NCI-H187 treated with DMSO at 0.1 percent for 48 hours (cell line): ENCODE data around the gene IL17A.
"Not testable (repeated sequence)": the region's sequence is repeated elsewhere in the genome, so short reads cannot be mapped to it uniquely, and the experiment has no call there.

ENCODE experiments used
- DNase-seq: peaks from one replicate; lab custom pipeline; 2025; lab: John Stamatoyannopoulos, UW

IL17A gene

DNA sequence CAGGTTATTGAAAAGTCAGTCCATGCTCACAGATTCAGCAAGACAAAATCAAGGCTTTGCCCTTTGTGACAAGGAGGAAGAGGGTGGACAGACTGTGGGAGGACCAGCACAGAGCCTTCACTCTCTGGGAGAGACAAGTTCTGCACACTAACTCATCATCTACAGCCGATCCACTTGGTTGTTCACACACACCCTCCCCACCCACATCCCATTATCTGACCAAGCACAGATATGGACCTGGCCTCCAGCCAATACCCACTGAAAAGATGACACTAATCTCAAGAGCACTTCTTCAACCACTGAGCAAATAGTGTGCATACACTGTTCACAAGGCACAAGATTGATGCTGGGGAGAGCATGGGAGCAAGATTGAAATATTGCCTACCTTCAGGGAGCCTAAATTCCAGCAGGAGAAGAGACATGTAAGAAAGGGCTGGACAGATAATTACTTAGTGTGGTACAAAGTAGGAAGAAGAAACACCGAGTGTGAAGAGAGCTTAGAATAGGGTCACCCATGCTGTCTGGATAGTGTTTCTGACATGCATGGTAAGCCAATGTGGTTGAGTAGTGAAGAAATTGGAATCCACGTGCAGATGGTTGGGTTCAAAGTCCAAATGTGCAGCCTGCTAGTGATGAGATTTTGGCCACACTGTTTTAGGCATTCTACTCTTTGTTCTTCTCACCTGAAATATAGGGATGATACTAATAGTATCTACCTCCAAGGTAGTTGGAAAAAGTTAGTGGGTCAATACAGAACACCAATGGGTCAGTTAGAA lies 21.7 kb upstream of the IL17A start:
- no peak for DNase-seq

DNA sequence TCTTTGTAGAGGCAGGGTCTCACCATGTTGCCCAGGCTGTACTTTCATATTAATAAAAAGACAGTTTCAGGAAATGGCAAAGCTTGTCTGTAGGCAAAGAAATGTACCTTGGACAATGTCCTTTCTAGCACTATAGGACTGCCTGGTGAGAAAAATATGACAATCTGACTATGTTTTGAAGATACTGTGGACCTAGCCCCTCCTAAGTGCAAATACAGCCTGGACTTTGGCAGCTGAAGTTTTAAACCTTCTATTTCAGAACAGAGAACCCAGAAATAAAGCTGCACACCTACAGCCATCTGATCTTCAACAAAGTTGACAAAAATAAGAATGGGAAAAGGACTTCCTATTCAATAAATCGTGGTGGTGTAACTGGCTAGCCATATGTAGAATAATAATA lies 18.9 kb upstream of the IL17A start:
- DNase-seq: no peak

DNA sequence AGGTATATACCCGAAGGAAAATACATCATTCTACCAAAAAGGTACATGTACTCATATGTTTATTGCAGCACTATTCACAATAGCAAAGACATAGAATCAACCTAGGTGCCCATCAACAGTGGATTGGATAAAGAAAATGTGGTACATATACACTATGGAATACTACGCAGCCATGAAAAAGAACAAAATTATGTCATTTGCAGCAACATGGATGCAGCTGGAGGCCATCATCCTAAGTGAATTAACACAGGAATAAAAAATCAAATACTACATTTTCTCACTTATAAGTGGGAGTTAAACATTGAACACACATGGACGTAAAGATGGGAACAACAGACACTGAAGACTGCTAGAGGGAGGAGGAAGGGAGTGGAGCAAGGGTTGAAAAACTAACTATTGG lies 17.8 kb upstream of the IL17A start:
- not testable (repeated sequence) for DNase-seq

DNA sequence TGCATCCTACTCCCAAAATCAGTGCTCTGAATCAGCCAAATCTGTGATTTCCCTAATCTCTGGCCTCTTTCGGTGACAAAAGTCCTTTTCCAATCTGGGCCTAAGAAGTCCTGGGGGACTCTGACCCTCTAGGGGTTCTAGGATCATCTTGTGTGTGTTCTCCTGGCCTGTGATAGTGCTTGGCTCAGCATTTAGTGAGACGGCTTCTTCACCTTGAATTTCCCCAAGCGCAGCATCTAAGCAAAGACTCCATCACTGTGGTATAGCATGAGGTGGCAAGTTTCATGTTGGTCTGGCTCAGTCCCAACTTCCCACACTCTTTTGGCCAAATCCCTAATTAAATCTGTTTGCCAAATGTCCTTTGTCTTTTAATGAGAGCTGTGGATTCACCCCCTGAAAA lies 12.1 kb upstream of the IL17A start:
- DNase-seq: no peak

DNA sequence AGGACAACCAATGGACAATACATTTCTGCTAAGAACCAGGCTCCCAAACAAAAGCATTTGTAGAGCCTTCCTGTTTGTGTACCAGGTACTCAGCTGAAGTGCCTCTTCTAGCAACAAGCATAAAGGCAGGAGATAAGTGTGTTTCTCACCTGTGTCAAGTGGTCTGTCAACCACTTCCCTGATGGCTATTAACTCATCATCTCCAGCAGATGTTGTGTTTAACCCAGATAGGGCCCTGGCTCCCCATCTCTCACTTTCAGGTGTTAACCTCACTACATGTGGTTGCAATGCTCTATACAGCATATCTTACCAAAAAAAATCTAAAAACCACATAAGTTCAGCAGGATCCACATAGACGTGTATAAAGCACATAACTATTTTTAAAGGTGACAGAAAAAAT lies 9.6 kb upstream of the IL17A start:
- DNase-seq: peak; percentile 92

DNA sequence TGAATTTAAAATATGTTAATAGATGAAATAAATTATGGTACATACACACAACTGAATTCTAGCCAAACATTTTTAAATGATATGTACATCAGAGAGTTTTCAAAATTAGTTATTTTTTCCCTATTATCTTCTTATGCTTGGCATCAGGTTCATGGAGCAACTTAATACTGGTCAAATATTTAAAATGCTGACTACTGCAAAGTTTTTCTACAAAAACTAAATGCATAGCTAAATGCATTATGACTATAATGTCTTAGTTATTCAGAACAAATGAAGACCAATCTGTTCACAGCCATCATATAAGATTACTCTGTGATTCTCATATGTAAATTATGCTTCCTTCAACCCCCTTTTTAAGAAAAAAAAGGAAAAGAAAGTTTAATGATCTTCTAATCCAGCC lies 8.2 kb upstream of the IL17A start:
- no peak for DNase-seq

DNA sequence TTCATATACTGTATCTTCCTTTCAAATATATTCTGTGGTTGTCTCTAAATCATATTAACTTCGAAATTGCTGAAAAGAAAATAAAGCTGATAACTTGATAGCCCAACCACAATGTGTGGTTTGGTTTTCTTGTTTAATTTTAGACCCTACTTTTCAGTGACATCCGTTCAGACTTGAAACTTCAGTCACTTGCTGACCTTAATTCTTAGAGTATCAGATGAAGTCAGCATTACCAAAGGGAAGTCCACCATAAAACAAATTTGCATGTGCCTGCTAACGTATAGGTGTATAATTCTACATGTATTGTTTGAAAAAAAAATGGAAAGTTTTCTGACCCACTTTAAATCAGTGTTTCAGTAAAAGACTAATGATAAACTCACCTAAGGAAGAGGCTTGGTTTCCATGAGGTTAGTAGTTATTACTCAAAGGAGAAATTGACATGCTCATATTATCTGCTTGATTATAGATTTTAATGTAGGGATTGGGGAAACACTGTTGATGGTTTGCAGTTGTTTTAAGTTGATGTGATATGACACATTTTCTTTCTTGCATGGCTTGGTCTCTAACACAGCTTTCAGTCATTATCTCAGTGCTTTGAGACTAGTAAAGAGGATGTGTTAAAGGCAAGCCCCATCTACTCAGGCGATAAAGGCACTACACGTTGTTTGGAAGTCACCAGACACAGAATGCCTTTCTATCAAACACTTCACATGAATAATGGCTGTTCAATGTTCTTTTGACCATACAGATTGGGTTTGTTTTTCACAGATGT lies 5.2 kb upstream of the IL17A start:
- DNase-seq: no peak

DNA sequence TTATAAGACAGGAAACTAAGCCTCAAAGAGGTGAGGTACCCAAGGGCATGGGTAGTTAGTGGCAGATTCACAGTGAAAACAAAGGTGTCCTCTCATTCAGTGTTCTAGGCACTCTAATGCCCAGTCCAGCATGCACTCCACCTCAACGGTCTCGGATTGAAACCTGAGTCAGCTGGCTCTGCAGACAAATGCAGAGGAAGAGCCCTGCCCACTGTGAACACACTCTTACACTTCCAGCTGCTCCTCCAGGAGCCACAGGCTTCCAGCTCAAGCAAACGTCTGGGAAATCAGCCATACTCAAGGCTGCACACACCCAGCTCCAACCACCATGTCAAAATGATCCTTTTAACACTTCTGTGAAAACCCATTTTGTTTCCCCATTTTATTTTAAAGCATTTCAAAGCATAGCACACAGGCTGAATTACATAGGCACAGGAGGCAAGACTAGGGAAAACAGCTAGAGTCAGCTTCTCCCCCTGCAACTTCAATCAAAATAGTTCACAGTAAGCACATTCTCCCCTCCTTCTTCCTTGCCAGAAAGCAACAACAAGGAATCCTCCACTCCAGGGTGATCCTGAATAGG lies 3.0 kb upstream of the IL17A start:
- DNase-seq: no peak

DNA sequence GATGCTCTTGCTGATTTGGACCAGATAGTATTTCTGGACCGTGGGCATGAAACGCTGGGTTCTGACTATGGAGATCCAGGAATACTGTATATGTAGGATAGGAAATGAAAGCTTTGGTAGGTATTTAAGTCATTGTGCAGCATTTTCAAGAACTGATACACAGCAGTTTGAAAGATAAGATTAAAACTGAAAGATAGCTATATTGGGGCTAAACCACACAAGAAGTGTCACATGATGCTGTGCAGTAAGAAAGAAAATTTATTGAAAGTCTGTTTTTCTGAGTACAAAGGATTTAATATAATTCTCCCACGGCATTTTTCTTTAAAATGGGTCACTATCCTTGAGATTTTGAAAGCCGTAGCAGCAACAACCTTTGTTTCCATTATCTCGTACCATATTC lies 305 bp downstream of the IL17A start:
- DNase-seq: no peak

DNA sequence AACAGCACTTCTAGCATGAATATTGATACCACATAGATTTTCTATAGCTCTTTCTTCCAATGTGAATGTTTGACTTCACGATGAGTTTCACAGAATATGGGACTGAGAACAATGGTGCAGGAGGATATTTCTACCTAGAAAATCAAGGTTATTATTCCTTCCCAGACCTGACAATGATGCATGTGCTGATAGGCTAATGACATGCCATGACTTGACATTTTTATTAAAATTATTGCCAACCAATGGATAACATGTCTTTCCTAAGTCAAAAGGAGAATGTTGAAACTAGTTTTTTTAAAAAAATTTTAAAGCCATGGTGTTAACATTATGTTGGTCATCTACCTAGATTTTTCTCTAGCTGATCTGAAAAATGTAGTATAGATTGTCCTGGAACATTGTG lies 923 bp downstream of the IL17A start:
- DNase-seq: no peak

DNA sequence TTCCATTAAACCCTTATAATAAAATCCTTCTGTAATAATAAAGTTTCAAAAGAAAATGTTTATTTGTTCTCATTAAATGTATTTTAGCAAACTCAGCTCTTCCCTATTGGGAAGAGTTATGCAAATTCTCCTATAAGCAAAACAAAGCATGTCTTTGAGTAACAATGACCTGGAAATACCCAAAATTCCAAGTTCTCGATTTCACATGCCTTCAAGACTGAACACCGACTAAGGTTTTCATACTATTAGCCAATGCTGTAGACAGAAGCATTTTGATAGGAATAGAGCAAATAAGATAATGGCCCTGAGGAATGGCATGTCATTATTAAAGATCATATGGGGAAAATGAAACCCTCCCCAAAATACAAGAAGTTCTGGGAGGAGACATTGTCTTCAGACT lies 3.8 kb downstream of the IL17A start:
- DNase-seq: no peak

DNA sequence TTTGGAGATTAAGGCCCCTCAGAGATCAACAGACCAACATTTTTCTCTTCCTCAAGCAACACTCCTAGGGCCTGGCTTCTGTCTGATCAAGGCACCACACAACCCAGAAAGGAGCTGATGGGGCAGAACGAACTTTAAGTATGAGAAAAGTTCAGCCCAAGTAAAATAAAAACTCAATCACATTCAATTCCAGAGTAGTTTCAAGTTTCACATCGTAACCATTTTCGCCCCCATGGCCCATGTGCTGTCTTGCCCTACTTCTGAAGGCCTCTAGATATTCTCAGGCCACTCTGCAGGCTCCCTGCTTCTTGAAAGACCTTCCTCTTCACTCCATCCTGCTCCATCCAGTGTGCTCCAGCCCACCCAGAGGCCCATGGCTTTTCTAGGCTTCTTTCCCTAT lies 4.2 kb downstream of the IL17A start:
- no peak for DNase-seq

DNA sequence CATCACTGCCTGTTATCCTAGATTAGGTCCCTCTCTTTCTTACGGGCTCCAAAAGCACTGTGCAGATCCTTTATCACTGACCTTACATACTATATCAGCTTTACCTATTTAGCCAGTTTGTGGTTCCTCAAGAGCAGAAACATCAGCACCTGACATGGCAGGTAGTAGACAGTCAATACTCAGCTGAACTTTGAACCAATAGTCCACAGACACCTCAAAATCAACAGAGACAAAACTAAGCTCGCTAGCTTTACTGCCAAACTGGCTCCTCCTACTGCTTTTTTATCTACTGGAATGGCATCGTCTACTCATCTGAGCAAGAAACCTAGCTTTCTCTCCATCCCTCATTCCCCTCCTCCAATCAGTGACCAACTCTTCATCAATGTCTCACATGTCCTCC lies 5.6 kb downstream of the IL17A start:
- DNase-seq: no peak

DNA sequence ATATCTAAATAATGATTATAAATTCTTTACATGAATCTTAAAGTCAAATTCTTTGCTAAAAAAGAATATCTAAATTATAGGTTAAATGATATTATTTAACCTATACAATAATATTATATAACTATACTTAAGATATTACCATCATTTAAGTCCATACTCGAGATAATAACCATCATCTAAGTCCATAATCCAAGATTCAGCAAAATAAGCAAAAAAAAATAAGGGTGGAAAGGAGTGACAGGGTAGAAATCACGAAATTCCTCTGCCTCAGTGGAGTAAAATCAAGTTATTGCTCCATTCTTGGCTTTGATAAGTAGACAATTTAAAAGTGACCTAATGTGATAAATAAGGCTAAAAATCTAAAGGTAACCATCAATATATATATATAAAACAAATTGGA lies 9.7 kb downstream of the IL17A start:
- DNase-seq: no peak

DNA sequence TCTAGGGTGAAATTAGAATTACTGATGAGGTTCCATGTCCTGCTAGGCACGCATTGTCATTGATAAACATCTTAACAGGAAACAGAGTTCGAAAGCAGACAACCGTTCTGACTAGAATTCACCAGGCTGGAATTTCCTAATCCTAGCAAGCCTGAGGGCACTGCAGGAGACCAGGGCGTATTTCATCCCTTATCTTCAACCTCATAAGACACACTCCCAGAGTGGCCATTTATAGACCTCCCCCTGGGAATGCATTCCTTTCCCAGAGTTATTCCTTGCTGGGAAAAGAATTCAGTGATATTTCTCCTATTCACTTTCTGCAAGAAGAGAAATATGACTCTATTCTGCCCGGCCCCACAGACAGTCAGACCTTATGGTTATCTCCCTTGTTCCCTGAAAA lies 13.9 kb downstream of the IL17A start:
- not testable (repeated sequence) for DNase-seq

DNA sequence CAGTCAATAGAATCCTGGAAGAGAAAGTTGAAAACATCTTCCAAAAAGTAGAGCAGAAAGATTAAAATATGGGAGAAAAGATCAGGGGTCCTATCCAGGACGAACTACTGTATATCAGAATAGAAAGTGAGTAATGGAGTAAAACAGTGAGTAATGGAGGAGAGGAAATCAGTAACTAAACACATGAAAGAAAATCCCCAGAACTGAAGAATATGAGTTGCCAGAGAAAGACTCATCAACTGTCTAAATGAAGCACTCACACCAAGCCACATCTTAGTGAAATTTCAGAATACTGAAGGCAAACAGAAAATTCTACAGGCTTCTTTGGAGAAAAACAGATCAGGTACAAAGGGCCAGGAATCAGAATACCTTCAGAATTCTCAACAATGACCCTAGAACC lies 14.9 kb downstream of the IL17A start:
- no peak for DNase-seq

DNA sequence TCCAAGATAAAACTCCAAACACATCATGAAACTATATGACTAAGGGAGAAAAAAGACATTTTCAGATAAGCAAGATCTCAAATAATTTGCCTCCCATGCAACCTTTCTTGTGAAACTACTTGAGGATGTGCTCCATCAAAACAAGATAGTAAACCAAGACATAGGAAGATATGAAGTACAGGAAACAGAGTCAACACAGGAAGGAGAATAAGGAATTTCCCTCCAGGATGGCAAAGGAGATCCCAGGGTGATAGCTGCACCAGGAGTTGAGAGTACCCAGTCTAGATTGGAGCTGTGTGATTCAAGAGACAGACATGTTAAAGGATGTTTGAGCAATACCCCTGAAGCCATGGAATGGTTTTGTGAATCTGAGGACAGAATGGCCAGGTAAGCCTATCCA lies 15.3 kb downstream of the IL17A start:
- no peak for DNase-seq

DNA sequence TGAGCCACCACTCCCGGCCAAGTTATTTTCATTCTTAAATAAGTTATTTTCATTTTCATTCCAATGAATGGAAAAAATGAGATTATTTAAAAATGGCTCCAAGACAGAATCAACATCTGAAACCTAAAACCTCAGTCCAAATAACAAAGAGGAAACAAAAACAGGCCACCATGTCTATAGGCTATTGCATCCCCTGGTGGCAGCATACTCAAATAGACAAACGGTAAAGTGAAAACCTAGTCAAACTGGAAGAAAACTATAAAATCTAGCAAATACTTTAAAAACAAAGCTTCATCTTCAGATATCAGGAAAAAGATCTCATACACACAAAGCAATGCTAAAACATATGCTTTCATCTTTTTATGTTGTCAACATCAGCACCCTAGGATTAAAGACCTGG lies 20.9 kb downstream of the IL17A start:
- no peak for DNase-seq

DNA sequence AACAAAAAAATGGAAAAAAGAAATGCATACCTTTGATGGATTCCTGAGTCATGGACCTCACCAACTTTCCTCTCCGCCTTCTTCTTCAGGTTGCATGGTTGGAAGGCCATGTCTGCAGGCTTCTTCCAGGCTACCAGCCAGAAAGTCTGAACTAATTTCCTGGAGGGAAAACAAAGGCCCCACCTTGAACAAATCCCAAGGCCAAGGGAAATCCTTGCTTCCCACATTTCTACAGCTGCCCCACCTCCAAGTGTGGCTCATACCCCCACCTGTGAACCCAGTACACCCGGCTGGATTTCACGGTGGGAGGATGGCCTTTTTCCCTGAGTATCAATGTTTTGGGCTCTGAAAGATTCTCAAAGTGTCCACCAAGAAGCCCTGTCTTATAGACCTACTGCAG lies 22.4 kb downstream of the IL17A start:
- DNase-seq: no peak

DNA sequence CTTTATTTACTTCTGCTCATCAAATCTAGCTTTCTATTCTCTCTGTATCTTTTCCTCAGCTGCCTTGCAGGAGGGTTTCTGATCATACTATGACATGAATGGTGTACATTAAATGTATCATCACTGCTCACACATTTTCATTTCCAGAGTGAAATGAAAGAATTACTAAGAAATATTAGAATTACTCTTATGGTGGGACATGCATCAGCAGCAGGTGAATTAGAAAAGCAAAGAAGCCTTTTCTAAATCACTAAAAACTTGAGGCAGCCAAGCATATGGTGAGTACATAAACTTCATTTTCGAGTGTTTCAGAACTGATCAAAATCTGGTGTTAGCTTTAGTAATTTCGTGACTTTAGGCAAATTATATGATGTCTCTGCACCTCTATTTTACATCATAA lies 23.6 kb downstream of the IL17A start:
- DNase-seq: no peak

DNA sequence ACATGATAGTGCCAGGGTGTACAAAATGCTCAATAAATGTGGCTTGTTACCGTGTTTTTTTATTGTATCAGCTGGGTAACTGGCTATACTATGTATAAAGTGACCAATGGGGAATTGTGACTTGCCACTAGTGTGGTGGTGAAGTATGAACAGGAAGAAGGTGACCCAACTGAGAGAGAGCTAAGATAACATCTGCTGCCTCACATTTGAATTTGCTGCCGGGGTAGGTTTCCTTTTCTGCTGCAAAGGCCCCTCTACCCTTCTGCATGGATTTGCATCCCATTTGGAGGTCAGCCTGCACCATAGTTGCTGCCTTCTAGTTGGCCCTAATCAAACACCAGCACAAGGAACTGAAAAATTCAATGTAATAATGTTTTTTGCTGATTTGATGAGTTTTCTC lies 24.1 kb downstream of the IL17A start:
- no peak for DNase-seq

DNA sequence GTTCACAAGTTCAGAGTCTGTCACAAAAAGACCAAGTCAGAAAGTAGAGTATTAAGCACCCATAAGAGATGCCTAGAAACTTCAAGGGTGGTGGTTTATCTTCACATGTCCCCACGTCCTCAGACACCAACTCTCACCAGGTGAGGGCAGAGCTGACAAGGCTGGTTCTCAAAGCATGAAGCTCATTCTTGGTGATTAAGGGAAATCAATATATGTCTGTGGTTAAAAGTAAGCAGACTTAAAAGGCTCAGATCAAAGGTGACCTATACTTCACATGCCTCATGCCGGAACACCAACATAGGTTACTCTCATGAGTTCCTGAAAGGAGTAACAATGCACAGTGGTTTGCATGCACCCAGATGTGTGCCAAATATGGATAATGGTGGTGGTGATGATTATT lies 27.0 kb downstream of the IL17A start:
- DNase-seq: no peak

DNA sequence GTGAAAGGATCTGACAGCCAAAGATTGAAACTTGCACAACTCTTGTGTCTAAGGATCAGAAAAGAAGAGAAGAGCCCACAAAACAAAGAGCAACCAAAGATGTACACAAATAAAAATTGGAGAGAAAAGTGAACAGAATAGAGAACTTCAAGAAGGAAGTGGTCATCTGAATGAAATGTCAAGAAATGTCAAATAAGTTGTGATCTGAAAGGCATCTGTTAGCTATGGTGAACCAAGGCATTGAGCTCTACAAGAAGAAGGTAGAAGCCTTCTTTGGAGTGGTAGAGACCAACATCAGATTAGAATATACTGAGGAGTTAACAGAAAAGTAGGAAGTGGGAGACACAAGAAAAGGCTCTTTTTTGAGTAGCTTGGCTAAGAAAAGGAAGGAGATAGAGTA lies 29.6 kb downstream of the IL17A start:
- DNase-seq: no peak
